Activated B cell treated with CpG ODN at 0.5 μM for 24 hours (primary cell): ENCODE data around the gene DHRS12. TPM values are rescaled to one million over a fixed set of nuclear protein-coding genes. Genes with fewer than 3 reads are reported as not detected.

ENCODE experiments used
- ATAC-seq: fragments of 200-7000 bp; cut with Tn5 transposase; one replicate; pipeline ENCODE4 v1.10.0; 2021; ENCODE audit warnings: low read depth, mild to moderate bottlenecking, moderate library complexity
- CTCF ChIA-PET: fragments of 350-600 bp; sonication (Branson Sonifier 250); formaldehyde crosslinking; loops from one replicate; lab custom pipeline; 2021; ENCODE audit warnings: antibody characterized with exemption; lab: Charles Lee
- POLR2A ChIA-PET: fragments of 350-600 bp; sonication (Branson Sonifier 250); formaldehyde crosslinking; loops from one replicate; lab custom pipeline; 2021; ENCODE audit warnings: antibody characterized with exemption; lab: Charles Lee
- DNase-seq: peaks from one replicate; pipeline ENCODE4 v3.0.0; 2022
- H3K27ac Mint-ChIP-seq: one replicate; pipeline ENCODE4 v1.8.0; 2020; ENCODE audit warnings: mixed read lengths
- H3K27me3 Mint-ChIP-seq: one replicate; pipeline ENCODE4 v1.8.0; 2021; ENCODE audit warnings: mixed read lengths
- H3K36me3 Mint-ChIP-seq: one replicate; pipeline ENCODE4 v1.8.0; 2021; ENCODE audit warnings: low read depth, mixed read lengths
- H3K4me1 Mint-ChIP-seq: one replicate; pipeline ENCODE4 v1.8.0; 2021; ENCODE audit warnings: mixed read lengths
- H3K4me3 Mint-ChIP-seq: one replicate; pipeline ENCODE4 v1.8.0; 2020; ENCODE audit warnings: mild to moderate bottlenecking, mixed read lengths
- H3K9me3 Mint-ChIP-seq: one replicate; pipeline ENCODE4 v1.8.0; 2020; ENCODE audit warnings: mixed read lengths
- CTCF ChIP-seq: fragments of 200-600 bp; IDR thresholded peaks from one replicate; pipeline ENCODE4 v1.8.0; 2022; ENCODE audit warnings: antibody characterized with exemption, mild to moderate bottlenecking
- intact Hi-C: fragments of 100-400 bp; cut with micrococcal nuclease; formaldehyde crosslinking; loops from one replicate; pipeline ENCODE4 v1.15.1; 2024
- total RNA-seq: library from RNA; stranded (reverse); gene quantifications from 2 replicates; pipeline ENCODE4 v1.2.3, GENCODE V29; 2022

The DHRS12 gene
- total RNA-seq, 1 donor from 2014 or later, result 14.1 TPM

- intact Hi-C loops, result no loop called here
Observed at GRCh38 chr13:51747438-51748434, 56.2 kb downstream of the DHRS12 start.

GRCh38 chr13:51746802-51747201, 57.2 kb downstream of the DHRS12 start:
- TF ChIP-seq CTCF, result no peak
- Mint-ChIP-seq H3K27ac (no peak overlapping the region), H3K36me3 (peaks cover 70% of the 10 kb centered on the region), H3K9me3 (peaks cover 5% of the 10 kb centered on the region), H3K4me3 (no peak overlapping the region), H3K4me1 (no peaks in the 10 kb centered on the region), H3K27me3 (no peaks in the 10 kb centered on the region)
- no peak for DNase-seq
- no peak for ATAC-seq
- CTCF ChIA-PET, result no interaction called here
- intact Hi-C loops, result no loop called here
- POLR2A ChIA-PET, result no interaction called here

More at GRCh38 chr13:51747438-51748434, 56.2 kb downstream of the DHRS12 start:
- no peak for TF ChIP-seq CTCF
- H3K27me3 Mint-ChIP-seq, result no peaks in the 10 kb centered on the region
- CTCF ChIA-PET, result no interaction called here
- H3K9me3 Mint-ChIP-seq, result peaks cover 5% of the 10 kb centered on the region
- H3K36me3 Mint-ChIP-seq, result peaks cover 70% of the 10 kb centered on the region
- no peaks in the 10 kb centered on the region for H3K4me1 Mint-ChIP-seq
- H3K4me3 Mint-ChIP-seq, result no peak overlapping the region
- ATAC-seq (no peak), DNase-seq (no peak)
- no peak overlapping the region for H3K27ac Mint-ChIP-seq
- POLR2A ChIA-PET, result no interaction called here

GRCh38 chr13:51745243-51745642, 58.7 kb downstream of the DHRS12 start:
- ChIA-PET POLR2A (no interaction called here), CTCF (no interaction called here)
- H3K9me3 Mint-ChIP-seq, result peaks cover 5% of the 10 kb centered on the region
- no peaks in the 10 kb centered on the region for H3K4me1 Mint-ChIP-seq
- no peaks in the 10 kb centered on the region for H3K27me3 Mint-ChIP-seq
- DNase-seq, result no peak
- H3K27ac Mint-ChIP-seq, result no peak overlapping the region
- peaks cover 72% of the 10 kb centered on the region for H3K36me3 Mint-ChIP-seq
- H3K4me3 Mint-ChIP-seq, result no peak overlapping the region
- TF ChIP-seq CTCF, result no peak
- intact Hi-C loops, result no loop called here
- no peak for ATAC-seq

- peaks cover 78% of the 10 kb centered on the region for H3K36me3 Mint-ChIP-seq
- ChIA-PET CTCF (no interaction called here), POLR2A (interaction anchor here (0.7 kb wide), 1 partner anchor 14 kb away, joined by 3 read pairs; no protein-coding TSS in a partner anchor)
- ATAC-seq (no peak), DNase-seq (no peak)
- intact Hi-C loops, result no loop called here
- no peak overlapping the region for H3K27ac Mint-ChIP-seq
- TF ChIP-seq CTCF, result no peak
- no peak overlapping the region for H3K4me3 Mint-ChIP-seq
- no peaks in the 10 kb centered on the region for H3K4me1 Mint-ChIP-seq
- H3K9me3 Mint-ChIP-seq, result no peaks in the 10 kb centered on the region
- no peaks in the 10 kb centered on the region for H3K27me3 Mint-ChIP-seq
Observed at GRCh38 chr13:51742611-51743010, 61.4 kb downstream of the DHRS12 start.

GRCh38 chr13:51742031-51742430, 61.9 kb downstream of the DHRS12 start:
- ChIA-PET CTCF (no interaction called here), POLR2A (interaction anchor here (0.5 to 0.7 kb wide), 2 partner anchors 15 to 310 kb away, joined by 3 read pairs; no protein-coding TSS in a partner anchor)
- Mint-ChIP-seq H3K27ac (no peak overlapping the region), H3K4me1 (no peaks in the 10 kb centered on the region), H3K27me3 (no peaks in the 10 kb centered on the region), H3K4me3 (no peak overlapping the region), H3K9me3 (no peaks in the 10 kb centered on the region), H3K36me3 (peaks cover 75% of the 10 kb centered on the region)
- no peak for TF ChIP-seq CTCF
- ATAC-seq, result no peak
- DNase-seq, result no peak
- intact Hi-C loops, result no loop called here
